Activated T-cell treated with anti-CD3 and anti-CD28 coated beads, Interleukin-2, amount 50 U/mL, for 72 hours (primary cell): ENCODE data around the gene FYN. TPM values are rescaled to one million over a fixed set of nuclear protein-coding genes. Genes with fewer than 3 reads are reported as not detected.
A peak's percentile ranks its signal among the peaks of the same experiment; 100 is the strongest.

Source experiments
- ATAC-seq, 2 donors: fragments of 150-1000 bp; cut with Tn5 transposase; replicated peaks in 1 of 2; 2 replicates each; pipeline ENCODE4 v1.10.0; 2021; ENCODE audit warnings: moderate library complexity in 2 of 2, mild to moderate bottlenecking in 1 of 2
- DNase-seq, 2 donors: peaks; one replicate each; pipeline ENCODE4 v3.0.0; 2021 to 2022; ENCODE audit warnings: mixed read lengths in 1 of 2
- H3K27ac Mint-ChIP-seq: one replicate; pipeline ENCODE4 v1.8.0; 2022; ENCODE audit warnings: mild to moderate bottlenecking, moderate library complexity, mixed read lengths
- H3K27me3 Mint-ChIP-seq: one replicate; pipeline ENCODE4 v1.8.0; 2022; ENCODE audit warnings: low read depth, mixed read lengths
- H3K36me3 Mint-ChIP-seq, 2 donors: one replicate each; pipeline ENCODE4 v1.8.0; 2022; ENCODE audit warnings: mixed read lengths in 2 of 2, mild to moderate bottlenecking in 1 of 2; ENCODE audit not compliant: insufficient read depth in 2 of 2
- H3K4me1 Mint-ChIP-seq: one replicate; pipeline ENCODE4 v1.8.0; 2022; ENCODE audit warnings: low read depth, mixed read lengths
- H3K4me3 Mint-ChIP-seq, 2 donors: one replicate each; pipeline ENCODE4 v1.8.0; 2022; ENCODE audit warnings: mild to moderate bottlenecking in 2 of 2, mixed read lengths in 2 of 2, moderate library complexity in 2 of 2
- H3K9me3 Mint-ChIP-seq, 2 donors: one replicate each; pipeline ENCODE4 v1.8.0; 2022; ENCODE audit warnings: mixed read lengths in 2 of 2
- total RNA-seq, 2 donors: library from RNA; stranded (reverse); gene quantifications; one replicate each; pipeline ENCODE4 v1.2.3, GENCODE V29; 2022

Gene FYN
- total RNA-seq, 2 donors from 2014 or later = 504 to 505 TPM

- DNase-seq (no peak), ATAC-seq (peak; percentile 5 to 9)
- peak overlapping the region; percentile 63 to 80 for H3K4me3 Mint-ChIP-seq
- H3K36me3 Mint-ChIP-seq = peaks cover 4 to 28% of the 10 kb centered on the region in 2 donors
- H3K27ac Mint-ChIP-seq = peak overlapping the region; percentile 83
- H3K4me1 Mint-ChIP-seq = peaks cover 100% of the 10 kb centered on the region
- H3K27me3 Mint-ChIP-seq = no peaks in the 10 kb centered on the region
- no peaks in the 10 kb centered on the region for H3K9me3 Mint-ChIP-seq
These were observed 69.4 kb downstream of the FYN start for GRCh38 chr6:111803804-111804203.

- peaks cover 100% of the 10 kb centered on the region for H3K4me1 Mint-ChIP-seq
- DNase-seq = no peak
These were observed 69.9 kb downstream of the FYN start for GRCh38 chr6:111803371-111803770.

GRCh38 chr6:111802720-111803330 lies 70.4 kb downstream of the FYN start:
- DNase-seq = no peak
- Mint-ChIP-seq H3K4me1 (peaks cover 100% of the 10 kb centered on the region), H3K9me3 (no peaks in the 10 kb centered on the region), H3K27ac (peak overlapping the region; percentile 83), H3K4me3 (peak overlapping the region; percentile 63 to 80), H3K36me3 (peaks cover 4 to 25% of the 10 kb centered on the region in 2 donors), H3K27me3 (no peaks in the 10 kb centered on the region)
- no peak for ATAC-seq

More at GRCh38 chr6:111803371-111803770, 69.9 kb downstream of the FYN start:
- Mint-ChIP-seq H3K27ac (peak overlapping the region; percentile 83), H3K27me3 (no peaks in the 10 kb centered on the region), H3K36me3 (peaks cover 4 to 28% of the 10 kb centered on the region in 2 donors), H3K4me3 (peak overlapping the region; percentile 63 to 80), H3K9me3 (no peaks in the 10 kb centered on the region)
- ATAC-seq = peak; percentile 14 to 26

- Mint-ChIP-seq H3K36me3 (peaks cover 4 to 21% of the 10 kb centered on the region in 2 donors), H3K9me3 (no peaks in the 10 kb centered on the region), H3K27ac (peak overlapping the region; percentile 74), H3K4me3 (no peak overlapping the region), H3K27me3 (no peaks in the 10 kb centered on the region), H3K4me1 (peaks cover 95% of the 10 kb centered on the region)
- DNase-seq (no peak), ATAC-seq (no peak)
These were observed 71.2 kb downstream of the FYN start for GRCh38 chr6:111802015-111802414.

- Mint-ChIP-seq H3K9me3 (no peaks in the 10 kb centered on the region), H3K27ac (peak overlapping the region; percentile 0), H3K4me1 (peaks cover 83% of the 10 kb centered on the region), H3K27me3 (no peaks in the 10 kb centered on the region), H3K36me3 (peaks cover 4 to 21% of the 10 kb centered on the region in 2 donors), H3K4me3 (no peak overlapping the region)
- DNase-seq (no peak), ATAC-seq (no peak)
These were observed 72.4 kb downstream of the FYN start for GRCh38 chr6:111800821-111801220.

- no peak overlapping the region for H3K27ac Mint-ChIP-seq
- no peaks in the 10 kb centered on the region for H3K9me3 Mint-ChIP-seq
- DNase-seq (no peak), ATAC-seq (no peak)
- no peak overlapping the region for H3K4me3 Mint-ChIP-seq
- H3K27me3 Mint-ChIP-seq = no peaks in the 10 kb centered on the region
- peaks cover 78% of the 10 kb centered on the region for H3K4me1 Mint-ChIP-seq
- H3K36me3 Mint-ChIP-seq = peaks cover 3 to 21% of the 10 kb centered on the region in 2 donors
These were observed 72.9 kb downstream of the FYN start for GRCh38 chr6:111800259-111800765.

- Mint-ChIP-seq H3K4me1 (peaks cover 72% of the 10 kb centered on the region), H3K4me3 (peak overlapping the region; percentile 18 to 34)
These were observed 73.5 kb downstream of the FYN start for GRCh38 chr6:111799576-111800258.

GRCh38 chr6:111798281-111798725 lies 74.9 kb downstream of the FYN start:
- Mint-ChIP-seq H3K9me3 (no peaks in the 10 kb centered on the region), H3K27ac (peak overlapping the region; percentile 80), H3K27me3 (no peaks in the 10 kb centered on the region), H3K4me3 (peak overlapping the region; percentile 51 to 59), H3K4me1 (peaks cover 58% of the 10 kb centered on the region), H3K36me3 (peaks cover 5 to 24% of the 10 kb centered on the region in 2 donors)
- DNase-seq (no peak), ATAC-seq (peak in 1 of 2 donors; percentile 7)

More at GRCh38 chr6:111799576-111800258, 73.5 kb downstream of the FYN start:
- Mint-ChIP-seq H3K9me3 (no peaks in the 10 kb centered on the region), H3K27ac (no peak overlapping the region), H3K36me3 (peaks cover 3 to 22% of the 10 kb centered on the region in 2 donors), H3K27me3 (no peaks in the 10 kb centered on the region)
- ATAC-seq (no peak), DNase-seq (no peak)

- ATAC-seq (peak; percentile 23 to 24), DNase-seq (peak in 1 of 2 donors; percentile 24)
- Mint-ChIP-seq H3K9me3 (no peaks in the 10 kb centered on the region), H3K27ac (peak overlapping the region; percentile 100), H3K4me3 (peak overlapping the region; percentile 46 to 98), H3K36me3 (peaks cover 2 to 16% of the 10 kb centered on the region in 2 donors), H3K27me3 (no peaks in the 10 kb centered on the region), H3K4me1 (peaks cover 39% of the 10 kb centered on the region)
These were observed 76.8 kb downstream of the FYN start for GRCh38 chr6:111796310-111796918.

- Mint-ChIP-seq H3K4me1 (peaks cover 30% of the 10 kb centered on the region), H3K27ac (peak overlapping the region; percentile 100), H3K9me3 (no peaks in the 10 kb centered on the region), H3K27me3 (no peaks in the 10 kb centered on the region), H3K4me3 (peak overlapping the region; percentile 78 to 98), H3K36me3 (peaks cover 4 to 17% of the 10 kb centered on the region in 2 donors)
- no peak for DNase-seq
- peak in 1 of 2 donors; percentile 27 for ATAC-seq
These were observed 77.7 kb downstream of the FYN start for GRCh38 chr6:111795558-111795957.

GRCh38 chr6:111794727-111795452 lies 78.4 kb downstream of the FYN start:
- H3K27ac Mint-ChIP-seq = peak overlapping the region; percentile 100
- H3K9me3 Mint-ChIP-seq = no peaks in the 10 kb centered on the region
- H3K27me3 Mint-ChIP-seq = no peaks in the 10 kb centered on the region
- DNase-seq (peak in 1 of 2 donors; percentile 32), ATAC-seq (peak; percentile 83 to 86)
- peaks cover 24% of the 10 kb centered on the region for H3K4me1 Mint-ChIP-seq
- peak overlapping the region; percentile 78 to 98 for H3K4me3 Mint-ChIP-seq
- peaks cover 4 to 21% of the 10 kb centered on the region in 2 donors for H3K36me3 Mint-ChIP-seq

GRCh38 chr6:111794300-111794699 lies 79.0 kb downstream of the FYN start:
- H3K36me3 Mint-ChIP-seq = peaks cover 4 to 19% of the 10 kb centered on the region in 2 donors
- peak overlapping the region; percentile 100 for H3K27ac Mint-ChIP-seq
- peaks cover 18% of the 10 kb centered on the region for H3K4me1 Mint-ChIP-seq
- peak overlapping the region; percentile 78 to 98 for H3K4me3 Mint-ChIP-seq
- no peaks in the 10 kb centered on the region for H3K9me3 Mint-ChIP-seq
- ATAC-seq (no peak), DNase-seq (no peak)
- no peaks in the 10 kb centered on the region for H3K27me3 Mint-ChIP-seq
